GM21717 (cell line): ENCODE results near the gene UHRF1.

ENCODE experiments used
- ATAC-seq: cut with Tn5 transposase; IDR thresholded peaks from one replicate; pipeline ENCODE4 v1.9.1; 2021; ENCODE audit warnings: mild to moderate bottlenecking, moderate library complexity; ENCODE audit not compliant: unreplicated experiment

Gene UHRF1

DNA sequence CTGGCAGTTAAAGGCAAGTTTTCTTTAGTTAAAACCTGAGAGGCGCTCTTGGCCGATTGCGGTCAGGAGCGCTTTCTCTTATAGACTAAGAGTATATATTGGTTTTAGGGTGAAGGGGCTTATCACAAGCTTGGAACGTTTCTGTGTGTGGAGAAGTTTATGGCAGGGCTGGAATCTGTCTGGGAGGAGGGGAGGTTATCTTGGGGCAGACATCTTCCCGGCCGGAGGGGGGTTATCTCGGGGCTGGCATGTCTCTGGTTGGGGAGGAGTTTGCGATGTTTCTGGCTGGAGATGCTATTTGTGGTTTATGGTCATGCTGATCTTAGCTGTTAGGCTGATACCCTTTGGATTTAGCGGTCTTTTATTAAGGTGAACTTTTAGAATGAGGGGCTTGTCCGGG, 78.0 kb downstream of the UHRF1 start:
- ATAC-seq: no peak

DNA sequence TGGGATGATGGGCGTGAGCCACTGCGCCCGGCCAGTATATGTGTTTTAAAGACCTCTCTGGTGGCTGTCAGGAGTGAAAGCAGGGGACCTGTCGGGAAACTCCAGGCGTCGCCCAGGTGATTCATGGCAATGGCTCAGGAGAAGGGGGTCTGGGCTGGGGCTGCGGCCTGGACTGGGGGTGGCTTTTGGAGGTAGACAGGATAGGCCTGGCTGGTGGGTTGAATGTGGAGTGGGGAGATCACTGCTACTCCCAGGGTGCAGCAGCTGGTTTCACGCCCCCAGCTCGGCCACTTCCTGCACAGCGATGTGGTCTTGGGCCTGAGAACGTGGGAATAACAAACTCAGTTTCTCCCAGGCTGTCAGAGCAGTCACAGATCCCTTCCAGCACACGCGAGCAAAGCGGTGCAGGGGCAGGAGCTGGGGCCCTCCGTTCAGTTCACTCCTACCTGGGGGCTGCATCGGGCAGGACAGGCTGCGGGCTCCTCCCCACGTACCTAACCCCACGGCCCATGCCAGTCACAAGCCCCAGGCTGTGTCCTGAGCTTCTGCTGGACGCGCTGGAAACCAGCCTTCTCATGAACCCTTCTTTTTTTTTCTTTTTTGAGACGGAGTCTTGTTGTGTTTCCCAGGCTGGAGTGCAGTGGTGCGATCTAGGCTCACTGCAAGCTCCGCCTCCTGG, 78.5 kb downstream of the UHRF1 start:
- ATAC-seq: no peak

DNA sequence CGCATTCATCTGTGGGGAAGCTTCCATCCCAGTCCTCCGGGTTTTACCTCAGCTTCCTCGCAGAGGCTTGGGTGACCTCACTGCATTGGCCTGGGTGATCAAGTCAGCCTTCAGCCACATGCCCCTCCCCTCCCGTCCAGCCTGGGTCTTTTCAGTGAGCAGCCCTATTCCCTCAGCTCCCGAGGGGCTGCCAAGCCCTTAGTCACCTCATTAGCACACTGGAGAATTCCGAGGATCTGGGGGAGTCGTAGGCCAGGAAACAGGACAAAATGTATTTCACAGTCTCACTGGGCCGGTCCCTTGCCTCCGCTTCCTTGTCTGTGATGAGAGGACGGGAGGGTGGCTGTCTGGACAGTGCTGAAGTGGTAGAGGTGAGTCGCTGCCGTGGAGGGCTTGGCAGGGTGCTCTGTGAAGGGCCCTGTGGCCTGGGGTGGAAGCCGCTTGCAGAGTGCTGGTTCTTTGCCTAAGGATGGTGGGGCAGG, 79.5 kb downstream of the UHRF1 start:
- no peak for ATAC-seq

GRCh38 chr19:4990306-4990705, 81.0 kb downstream of the UHRF1 start:
- no peak for ATAC-seq

DNA sequence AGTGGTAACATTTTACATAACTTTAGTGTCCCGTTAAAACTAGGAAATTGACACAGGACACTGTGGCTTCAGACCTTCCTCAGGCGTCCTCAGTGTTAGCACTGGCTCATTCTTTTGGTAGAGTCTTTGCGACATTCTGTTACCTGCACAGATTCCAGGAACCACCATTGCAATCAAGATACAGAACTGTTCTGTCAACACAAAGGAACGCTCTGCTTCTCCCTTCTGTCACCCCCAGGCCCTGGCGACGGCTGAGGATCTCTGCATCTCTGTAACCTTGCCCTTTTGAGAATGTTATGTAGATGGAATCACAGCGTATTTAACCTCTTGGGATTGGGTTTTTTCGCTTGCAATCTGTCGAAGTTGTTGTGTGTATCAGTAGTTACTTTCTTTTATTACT, 82.2 kb downstream of the UHRF1 start:
- no peak for ATAC-seq

DNA sequence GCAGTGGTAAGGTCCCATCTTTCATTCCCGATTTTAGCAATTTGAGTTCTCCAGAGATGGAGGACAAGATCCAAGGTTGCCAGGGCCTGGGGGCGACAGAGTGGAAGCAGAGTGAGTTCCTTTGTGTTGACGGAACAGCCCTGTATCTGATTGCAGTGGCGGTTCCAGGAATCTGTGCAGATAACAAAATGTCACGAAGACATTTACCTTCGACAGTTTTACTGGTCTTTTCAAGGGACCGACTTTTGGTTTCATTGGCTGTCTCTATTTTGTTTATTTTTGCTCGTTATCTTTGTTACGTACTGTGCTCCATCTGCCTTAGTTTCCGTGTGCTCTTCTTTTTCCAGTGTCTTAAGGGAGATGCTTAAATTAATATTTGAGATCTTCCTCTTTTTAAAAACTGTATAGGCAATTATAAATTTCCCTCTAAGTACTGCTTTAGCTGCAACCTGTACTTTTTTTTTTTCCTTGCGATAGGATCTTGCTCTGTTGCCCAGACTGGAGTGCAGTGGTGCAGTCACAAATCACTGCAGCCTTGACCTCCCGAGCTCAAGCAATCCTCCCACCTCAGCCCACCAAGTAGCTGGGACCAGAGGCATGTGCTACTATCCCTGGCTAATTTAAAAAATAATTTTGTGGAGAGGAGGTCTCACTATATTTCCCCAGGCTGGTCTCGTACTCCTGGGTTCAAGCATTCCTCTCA, 82.8 kb downstream of the UHRF1 start:
- no peak for ATAC-seq

- no peak for ATAC-seq
These were observed 84.4 kb downstream of the UHRF1 start for GRCh38 chr19:4993683-4994082.

DNA sequence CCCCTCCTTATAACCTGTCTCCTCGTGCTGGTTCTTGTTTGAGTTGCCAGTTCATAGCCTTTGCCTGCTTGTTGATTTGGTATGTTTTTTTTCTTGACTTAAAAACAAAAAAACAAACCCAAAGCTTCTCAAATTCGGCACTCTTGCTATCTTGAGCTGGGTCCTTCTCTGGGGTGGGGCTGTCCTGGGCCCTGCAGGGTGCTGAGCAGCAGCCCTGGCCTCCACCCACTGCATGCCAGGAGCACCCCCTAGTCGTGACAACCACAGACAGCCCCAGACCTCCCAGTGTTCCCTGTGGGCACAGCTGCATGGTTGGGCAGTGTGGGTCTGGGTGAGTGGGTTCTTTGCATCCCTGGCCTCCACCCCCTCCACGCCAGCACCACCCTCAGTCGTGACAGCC, 87.4 kb downstream of the UHRF1 start:
- ATAC-seq: no peak

DNA sequence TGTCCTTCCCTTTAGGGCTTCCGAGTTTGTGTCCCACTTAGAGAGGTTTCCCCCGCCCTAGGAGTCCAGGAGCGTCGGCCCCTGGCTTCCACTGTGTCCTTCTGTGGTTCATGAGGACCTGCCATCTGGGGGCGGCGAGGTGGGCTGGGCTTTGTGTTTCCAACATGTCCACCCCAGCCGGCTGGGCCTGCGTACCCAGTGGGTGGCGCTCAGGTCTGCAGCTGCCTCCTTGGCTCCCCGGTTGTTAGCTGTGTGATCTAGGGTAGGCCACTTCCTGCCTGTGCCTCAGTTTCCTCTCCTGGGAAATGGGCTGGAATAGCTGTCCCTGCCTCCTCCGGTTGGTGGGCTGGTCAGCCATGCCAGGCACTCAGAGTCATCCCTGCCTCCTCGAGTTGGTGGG, 88.0 kb downstream of the UHRF1 start:
- no peak for ATAC-seq

DNA sequence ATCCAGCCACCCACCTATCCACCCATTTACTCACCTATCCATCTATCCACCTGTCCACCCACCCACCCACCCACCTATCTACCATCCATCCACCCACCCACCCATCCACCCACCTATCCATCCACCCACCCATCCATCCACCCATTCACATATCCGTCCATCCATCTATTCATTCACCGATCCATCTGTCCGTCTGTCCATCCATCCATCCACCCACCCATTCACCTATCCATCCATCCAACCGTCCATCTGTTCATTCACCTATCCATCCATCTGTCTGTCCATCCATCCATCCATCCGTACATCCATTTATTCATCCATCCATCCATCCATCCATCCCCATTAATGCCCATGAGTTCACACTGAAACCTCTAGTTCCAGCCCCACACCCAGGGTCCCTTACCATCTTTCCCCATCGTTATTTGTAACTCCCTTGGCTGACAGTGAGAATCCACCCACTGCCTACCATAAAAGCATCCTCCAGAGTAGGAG, 90.9 kb downstream of the UHRF1 start:
- ATAC-seq: no peak

DNA sequence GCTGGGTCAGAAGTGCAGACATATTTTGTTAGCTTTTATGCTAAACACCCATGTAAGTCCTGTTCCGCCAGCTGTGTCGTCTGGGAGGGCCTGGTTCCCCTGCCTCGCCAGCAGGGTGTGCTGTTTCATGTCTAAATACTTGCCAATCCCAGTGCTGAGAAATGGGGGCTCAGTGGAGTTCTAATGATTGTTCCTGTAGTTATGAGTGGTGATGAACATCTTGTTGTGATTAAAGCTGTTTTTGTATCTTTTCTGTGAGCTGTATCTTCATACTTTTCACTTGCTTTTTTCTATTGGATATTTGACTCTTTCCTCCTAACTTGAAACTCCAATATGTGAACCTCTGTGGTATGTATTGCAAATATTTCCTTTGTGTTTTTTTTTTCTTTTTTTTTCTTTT, 92.3 kb downstream of the UHRF1 start:
- ATAC-seq: no peak

DNA sequence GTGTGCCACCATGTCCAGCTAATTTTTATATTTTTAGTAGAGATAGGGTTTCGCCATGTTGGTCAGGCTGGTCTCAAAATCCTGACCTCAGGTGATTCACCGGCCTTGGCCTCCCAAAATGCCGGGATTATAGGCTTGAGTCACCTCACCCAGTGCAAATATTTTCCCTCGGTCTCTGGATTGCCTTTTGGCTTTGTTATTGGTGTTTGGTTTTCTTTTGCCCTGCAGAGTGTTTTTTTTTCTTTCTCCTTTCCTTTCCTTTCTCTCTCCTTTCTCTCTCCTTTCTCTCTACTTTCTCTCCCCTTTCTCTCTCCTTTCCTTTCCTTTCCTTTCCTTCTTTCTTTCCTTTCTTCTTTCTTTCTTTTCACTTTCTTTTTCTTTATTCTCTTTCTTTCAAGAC, 92.8 kb downstream of the UHRF1 start:
- ATAC-seq: no peak

- ATAC-seq: no peak
These were observed 94.5 kb downstream of the UHRF1 start for GRCh38 chr19:5003781-5004180.

DNA sequence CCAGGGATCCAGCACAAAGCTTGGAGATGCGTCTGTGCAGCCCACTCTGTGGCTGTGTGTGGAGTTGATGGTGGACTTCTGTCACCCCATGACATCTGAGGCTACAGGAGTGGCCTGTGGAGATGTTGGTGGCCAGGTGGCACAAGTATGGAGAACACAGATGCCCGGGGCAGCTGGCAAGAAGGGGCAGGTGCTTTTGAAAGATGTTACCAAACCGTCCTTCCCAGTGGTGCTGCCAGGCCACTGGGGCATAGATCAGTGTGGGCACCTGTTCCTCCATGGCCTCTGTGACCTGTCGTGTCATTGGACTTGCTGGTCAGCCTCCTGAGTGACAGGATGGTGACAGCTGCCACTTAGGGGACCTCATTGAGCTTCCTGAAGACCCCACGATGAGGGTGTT, 95.8 kb downstream of the UHRF1 start:
- no peak for ATAC-seq

GRCh38 chr19:5006201-5006600, 96.9 kb downstream of the UHRF1 start:
- no peak for ATAC-seq

GRCh38 chr19:5006821-5007220, 97.5 kb downstream of the UHRF1 start:
- ATAC-seq: no peak
